ENCODE measurements around the gene PLCB2.

- no peak for TF ChIP-seq NFIC (IDR thresholded peaks at IDR 0.05)
- TF ChIP-seq MAX (IDR thresholded peaks at IDR 0.05): no peak
These were observed 4.8 kb upstream of the PLCB2 start for GRCh38 chr15:40312370-40313158.
